ENCODE data around the gene C2orf42. TPM values are rescaled to one million over a fixed set of nuclear protein-coding genes. Genes with fewer than 3 reads are reported as not detected.
"Not testable (repeated sequence)": the region's sequence is repeated elsewhere in the genome, so short reads cannot be mapped to it uniquely, and the experiment has no call there.

Gene C2orf42
- total RNA-seq, 2 experiments from 2014 or later, result 26.0 to 27.9 TPM

- Mint-ChIP-seq H3K9me3 (no peaks in the 10 kb centered on the region), H3K36me3 (ENCODE audit: low read depth) (peaks cover 8% of the 10 kb centered on the region), H3K27ac (peak overlapping the region; percentile 97), H3K4me3 (peak overlapping the region; percentile 83), H3K27me3 (no peaks in the 10 kb centered on the region), H3K4me1 (peaks cover 68% of the 10 kb centered on the region)
- CTCF ChIA-PET, result interaction anchor here (0.9 to 3.8 kb wide), 8 partner anchors 13 to 227 kb away, joined by 3 to 29 read pairs (median 4); partner anchors contain the start of gene MXD1
- no peak for DNase-seq
- POLR2A ChIA-PET, result no interaction called here
Observed at GRCh38 chr2:70140791-70141211, 50.0 kb downstream of the C2orf42 start.

DNA sequence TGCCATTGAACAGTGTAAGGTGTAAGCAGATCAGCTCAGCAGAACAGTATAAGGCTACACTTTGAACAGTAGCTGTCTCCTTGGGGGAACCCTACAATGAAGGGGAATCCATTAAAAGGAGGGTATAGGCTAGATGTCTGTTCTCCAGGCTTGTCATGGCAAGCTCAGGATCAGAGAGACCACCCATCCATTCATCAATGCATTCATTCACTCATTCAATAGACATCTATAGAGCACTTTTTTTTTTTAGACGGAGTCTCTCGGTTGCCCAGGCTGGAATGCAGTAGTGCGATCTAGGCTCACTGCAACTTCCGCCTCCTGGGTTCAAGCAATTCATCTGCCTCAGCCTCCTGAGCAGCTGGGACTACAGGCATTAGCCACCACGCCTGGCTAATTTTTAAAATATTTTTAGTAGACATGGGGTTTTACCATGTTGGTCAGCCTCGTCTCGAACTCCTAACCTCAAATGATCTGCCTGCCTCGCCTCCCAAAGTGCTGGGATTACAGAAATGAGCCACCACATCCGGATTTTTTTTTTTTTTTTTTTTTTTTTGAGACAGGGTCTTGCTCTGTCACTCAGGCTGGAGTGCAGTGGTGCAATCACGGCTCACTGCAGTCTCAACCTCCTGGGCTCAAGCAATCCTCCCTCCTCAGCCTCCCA is 56.4 kb downstream of the C2orf42 start:
- H3K36me3 Mint-ChIP-seq (ENCODE audit: low read depth); DNase-seq; POLR2A ChIA-PET; H3K9me3 Mint-ChIP-seq; H3K27me3 Mint-ChIP-seq: not testable (repeated sequence)
- peak overlapping the region; percentile 97 for H3K27ac Mint-ChIP-seq
- CTCF ChIA-PET, result interaction anchor here (0.6 to 4.7 kb wide), 16 partner anchors 8 to 754 kb away, joined by 3 to 31 read pairs (median 4); no protein-coding TSS in a partner anchor
- peaks cover 78% of the 10 kb centered on the region for H3K4me1 Mint-ChIP-seq
- peak overlapping the region; percentile 79 for H3K4me3 Mint-ChIP-seq

DNA sequence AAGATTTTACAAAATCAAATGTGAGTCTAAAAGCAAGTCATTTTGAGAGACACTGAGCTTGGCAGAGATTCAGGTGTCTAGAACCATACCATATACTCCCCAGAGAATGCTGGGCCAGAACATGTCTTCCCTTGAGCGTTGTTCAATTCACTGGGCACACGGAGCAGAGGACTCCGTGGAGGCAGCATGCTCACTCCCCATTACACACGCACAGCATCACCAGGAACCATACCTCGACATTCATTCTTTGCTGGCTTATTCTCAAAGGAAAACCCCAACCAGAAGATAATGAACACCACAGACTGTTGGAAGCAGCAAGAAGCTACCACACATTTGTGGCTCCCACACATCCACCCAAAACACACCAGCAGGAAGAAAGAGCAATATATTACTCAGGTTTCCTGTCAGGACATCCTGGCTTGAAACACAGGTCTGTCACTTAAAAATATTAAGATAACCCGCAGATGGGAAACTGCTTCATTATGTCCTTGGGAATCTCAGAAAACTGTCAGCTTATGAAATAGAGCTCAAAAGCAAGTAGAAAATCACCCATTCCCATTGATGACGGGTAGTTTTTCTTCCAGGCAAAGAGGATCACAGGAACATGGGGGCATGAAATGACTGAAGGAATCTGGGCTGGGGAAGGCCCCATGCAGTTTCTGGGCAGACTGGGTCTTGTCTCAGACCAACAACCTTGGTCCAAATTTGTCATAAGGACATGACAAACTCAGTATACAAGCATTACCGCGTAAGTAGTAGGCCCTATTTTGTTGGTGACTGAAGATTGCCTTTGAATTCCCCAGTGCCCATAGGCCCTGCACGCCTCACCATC is 57.1 kb downstream of the C2orf42 start:
- CTCF ChIA-PET, result interaction anchor here (0.8 to 4.7 kb wide), 16 partner anchors 9 to 516 kb away, joined by 3 to 31 read pairs (median 5); no protein-coding TSS in a partner anchor

GRCh38 chr2:70133127-70133452 is 57.7 kb downstream of the C2orf42 start:
- POLR2A ChIA-PET, result interaction anchor here (1.0 to 1.8 kb wide), 3 partner anchors 9 to 47 kb away, joined by 5 to 10 read pairs (median 7); no protein-coding TSS in a partner anchor
- CTCF ChIA-PET, result interaction anchor here (0.9 to 4.7 kb wide), 12 partner anchors 9 to 221 kb away, joined by 3 to 31 read pairs (median 6); no protein-coding TSS in a partner anchor
- Mint-ChIP-seq H3K27me3 (no peaks in the 10 kb centered on the region), H3K36me3 (ENCODE audit: low read depth) (peaks cover 10% of the 10 kb centered on the region), H3K4me1 (peaks cover 77% of the 10 kb centered on the region), H3K9me3 (no peaks in the 10 kb centered on the region), H3K27ac (peak overlapping the region; percentile 97), H3K4me3 (peak overlapping the region; percentile 79)
- DNase-seq, result no peak

More for the DNA sequence above, 57.1 kb downstream of the C2orf42 start:
- no peaks in the 10 kb centered on the region for H3K27me3 Mint-ChIP-seq
- H3K27ac Mint-ChIP-seq, result peak overlapping the region; percentile 97
- peak; percentile 50 for DNase-seq
- peaks cover 8% of the 10 kb centered on the region for H3K36me3 Mint-ChIP-seq (ENCODE audit: low read depth)
- peaks cover 77% of the 10 kb centered on the region for H3K4me1 Mint-ChIP-seq
- POLR2A ChIA-PET, result interaction anchor here (0.6 to 1.8 kb wide), 4 partner anchors 10 to 45 kb away, joined by 3 to 10 read pairs (median 6); no protein-coding TSS in a partner anchor
- H3K9me3 Mint-ChIP-seq, result no peaks in the 10 kb centered on the region
- peak overlapping the region; percentile 79 for H3K4me3 Mint-ChIP-seq

GRCh38 chr2:70132244-70133126 is 58.3 kb downstream of the C2orf42 start:
- Mint-ChIP-seq H3K4me3 (peak overlapping the region; percentile 79), H3K27ac (peak overlapping the region; percentile 97), H3K4me1 (peaks cover 77% of the 10 kb centered on the region), H3K36me3 (ENCODE audit: low read depth) (peaks cover 6% of the 10 kb centered on the region), H3K27me3 (no peaks in the 10 kb centered on the region), H3K9me3 (no peaks in the 10 kb centered on the region)
- POLR2A ChIA-PET, result interaction anchor here (1.0 to 1.8 kb wide), 3 partner anchors 8 to 47 kb away, joined by 5 to 10 read pairs (median 7); no protein-coding TSS in a partner anchor
- CTCF ChIA-PET, result interaction anchor here (0.9 to 4.7 kb wide), 9 partner anchors 8 to 92 kb away, joined by 3 to 31 read pairs (median 9); no protein-coding TSS in a partner anchor
- peak; percentile 62 for DNase-seq

DNA sequence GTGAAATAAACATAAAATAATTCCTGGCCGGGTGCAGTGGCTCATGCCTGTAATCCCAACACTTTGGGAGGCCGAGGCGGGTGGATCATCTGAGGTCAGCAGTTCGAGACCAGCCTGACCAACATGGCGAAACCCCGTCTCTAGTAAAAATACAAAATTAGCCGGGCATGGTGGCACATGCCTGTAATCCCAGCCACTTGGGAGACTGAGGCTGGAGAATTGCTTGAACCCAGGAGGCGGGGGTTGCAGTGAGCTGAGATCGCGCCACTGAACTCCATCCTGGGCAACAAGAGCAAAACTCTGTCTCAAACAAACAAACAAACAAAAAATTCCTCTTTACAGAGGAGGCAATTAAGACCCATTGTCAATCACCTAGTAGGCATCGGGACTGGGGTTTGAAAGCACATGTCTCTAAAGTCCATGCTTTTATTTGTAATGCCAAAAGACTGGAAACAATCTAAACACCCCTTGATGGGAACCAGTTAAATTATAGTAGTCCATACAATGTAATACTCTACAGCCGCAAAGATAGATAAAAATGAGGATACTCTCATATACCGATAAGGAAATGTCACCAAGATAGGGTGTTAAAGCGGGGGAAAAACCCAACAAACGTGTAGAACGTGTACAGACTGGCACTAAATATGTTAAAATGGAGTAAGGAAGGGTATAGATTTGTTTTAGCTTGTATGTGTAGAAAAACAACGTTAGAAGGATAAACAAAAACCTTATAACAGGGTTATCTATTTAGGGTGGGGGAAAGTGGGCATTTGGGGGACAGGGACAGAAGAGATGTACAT is 59.3 kb downstream of the C2orf42 start:
- not testable (repeated sequence) for H3K36me3 Mint-ChIP-seq (ENCODE audit: low read depth); DNase-seq; H3K27me3 Mint-ChIP-seq; H3K9me3 Mint-ChIP-seq
- H3K4me3 Mint-ChIP-seq, result peak overlapping the region; percentile 79
- POLR2A ChIA-PET, result interaction anchor here (1.8 kb wide), 1 partner anchor 43 kb away, joined by 10 read pairs; no protein-coding TSS in a partner anchor
- peak overlapping the region; percentile 97 for H3K27ac Mint-ChIP-seq
- CTCF ChIA-PET, result interaction anchor here (0.6 to 3.3 kb wide), 6 partner anchors 7 to 278 kb away, joined by 3 to 16 read pairs (median 6); no protein-coding TSS in a partner anchor
- H3K4me1 Mint-ChIP-seq, result peaks cover 81% of the 10 kb centered on the region

- H3K27me3 Mint-ChIP-seq, result no peaks in the 10 kb centered on the region
- ChIA-PET POLR2A (interaction anchor here (0.6 kb wide), 2 partner anchors 195 to 1397 kb away, joined by 3 read pairs; no protein-coding TSS in a partner anchor), CTCF (interaction anchor here (0.9 to 2.6 kb wide), 4 partner anchors 10 to 15 kb away, joined by 3 to 10 read pairs (median 4); no protein-coding TSS in a partner anchor)
- peak overlapping the region; percentile 81 for H3K27ac Mint-ChIP-seq
- no peaks in the 10 kb centered on the region for H3K9me3 Mint-ChIP-seq
- DNase-seq, result no peak
- peaks cover 80% of the 10 kb centered on the region for H3K4me1 Mint-ChIP-seq
- peaks cover 6% of the 10 kb centered on the region for H3K36me3 Mint-ChIP-seq (ENCODE audit: low read depth)
- no peak overlapping the region for H3K4me3 Mint-ChIP-seq
Observed at GRCh38 chr2:70128005-70128404, 62.8 kb downstream of the C2orf42 start.

GRCh38 chr2:70126413-70126812 is 64.4 kb downstream of the C2orf42 start:
- POLR2A ChIA-PET, result no interaction called here
- H3K9me3 Mint-ChIP-seq, result no peaks in the 10 kb centered on the region

GRCh38 chr2:70125498-70125898 is 65.3 kb downstream of the C2orf42 start:
- Mint-ChIP-seq H3K4me1 (peaks cover 83% of the 10 kb centered on the region), H3K9me3 (no peaks in the 10 kb centered on the region), H3K27ac (peak overlapping the region; percentile 100), H3K36me3 (ENCODE audit: low read depth) (peaks cover 4% of the 10 kb centered on the region), H3K4me3 (peak overlapping the region; percentile 93), H3K27me3 (no peaks in the 10 kb centered on the region)
- ChIA-PET CTCF (interaction anchor here (1.0 to 3.7 kb wide), 11 partner anchors 7 to 213 kb away, joined by 3 to 13 read pairs (median 5); no protein-coding TSS in a partner anchor), POLR2A (interaction anchor here (1.8 kb wide), 1 partner anchor 21 kb away, joined by 12 read pairs; no protein-coding TSS in a partner anchor)
- no peak for DNase-seq

More at GRCh38 chr2:70126413-70126812, 64.4 kb downstream of the C2orf42 start:
- Mint-ChIP-seq H3K36me3 (ENCODE audit: low read depth) (peaks cover 4% of the 10 kb centered on the region), H3K4me3 (peak overlapping the region; percentile 93), H3K27ac (peak overlapping the region; percentile 100), H3K4me1 (peaks cover 84% of the 10 kb centered on the region), H3K27me3 (no peaks in the 10 kb centered on the region)
- no peak for DNase-seq
- CTCF ChIA-PET, result interaction anchor here (0.6 to 3.7 kb wide), 10 partner anchors 8 to 45 kb away, joined by 3 to 13 read pairs (median 4); no protein-coding TSS in a partner anchor

- H3K27me3 Mint-ChIP-seq, result no peaks in the 10 kb centered on the region
- peaks cover 78% of the 10 kb centered on the region for H3K4me1 Mint-ChIP-seq
- POLR2A ChIA-PET, result interaction anchor here (0.5 to 1.8 kb wide), 6 partner anchors 8 to 31 kb away, joined by 3 to 12 read pairs (median 6); no protein-coding TSS in a partner anchor
- peak overlapping the region; percentile 93 for H3K4me3 Mint-ChIP-seq
- peak overlapping the region; percentile 100 for H3K27ac Mint-ChIP-seq
- no peaks in the 10 kb centered on the region for H3K9me3 Mint-ChIP-seq
- H3K36me3 Mint-ChIP-seq (ENCODE audit: low read depth), result peaks cover 4% of the 10 kb centered on the region
- peak; percentile 58 for DNase-seq
- CTCF ChIA-PET, result interaction anchor here (0.7 to 3.7 kb wide), 14 partner anchors 7 to 213 kb away, joined by 3 to 13 read pairs (median 4); no protein-coding TSS in a partner anchor
Observed at GRCh38 chr2:70124983-70125480, 65.8 kb downstream of the C2orf42 start.

GRCh38 chr2:70123829-70124116 is 67.0 kb downstream of the C2orf42 start:
- Mint-ChIP-seq H3K9me3 (no peaks in the 10 kb centered on the region), H3K36me3 (ENCODE audit: low read depth) (peaks cover 1% of the 10 kb centered on the region), H3K4me1 (peaks cover 79% of the 10 kb centered on the region), H3K4me3 (peak overlapping the region; percentile 93), H3K27me3 (no peaks in the 10 kb centered on the region), H3K27ac (peak overlapping the region; percentile 100)
- ChIA-PET POLR2A (interaction anchor here (0.6 to 1.8 kb wide), 6 partner anchors 9 to 28 kb away, joined by 3 to 12 read pairs (median 6); no protein-coding TSS in a partner anchor), CTCF (interaction anchor here (0.6 to 3.7 kb wide), 11 partner anchors 8 to 70 kb away, joined by 3 to 13 read pairs (median 5); no protein-coding TSS in a partner anchor)
- no peak for DNase-seq
